ENCODE data around the gene ERBB4. TPM values are rescaled to one million over a fixed set of nuclear protein-coding genes. Genes with fewer than 3 reads are reported as not detected.

The ERBB4 gene
- total and polyA plus RNA-seq, 2 of the 8 experiments (the other 6 are each of a cell fraction or from before 2014, with no cell fraction given): 0.34 to 1.3 TPM

GRCh38 chr2:211867845-211868451 lies 670.7 kb downstream of the ERBB4 start (continued):
- no peak for TF ChIP-seq CHD7 (IDR thresholded peaks at IDR 0.05; ENCODE audit: insufficient replicate concordance, low read length)
- TF ChIP-seq SAP30 (IDR thresholded peaks at IDR 0.05; ENCODE audit: insufficient read depth, insufficient replicate concordance, low read length): no peak
- TF ChIP-seq CTBP2 (IDR thresholded peaks at IDR 0.05; ENCODE audit: borderline replicate concordance, insufficient read depth, insufficient read length, low read length): no peak
- no peak for TF ChIP-seq PHF8 (conservative IDR thresholded peaks at IDR 0.05; ENCODE audit: low read depth, low read length)
- TF ChIP-seq BACH1 (IDR thresholded peaks at IDR 0.05; ENCODE audit: low read length): no peak
- no peak for TF ChIP-seq E2F6 (IDR thresholded peaks at IDR 0.05)
- no peak for TF ChIP-seq ZNF274 (IDR thresholded peaks at IDR 0.05; ENCODE audit: borderline replicate concordance, extremely low read depth, low read length)
- no peak for TF ChIP-seq NANOG (IDR thresholded peaks at IDR 0.05; ENCODE audit: insufficient read depth, low read depth, low read length, poor library complexity, severe bottlenecking)
